Measurements from ENCODE around the gene PPP4R1. TPM values are rescaled to one million over a fixed set of nuclear protein-coding genes. Genes with fewer than 3 reads are reported as not detected.

Gene PPP4R1
- total RNA-seq, 1 donor from 2014 or later = 110 TPM

Small RNA genes within 50 kb of the gene (small RNA-seq; reads per million reads assigned to genes)
- gene RNU2-27P (ENCODE audit: low replicate concordance) (not detected), gene RNU6-903P (ENCODE audit: low replicate concordance) (not detected)

Other genes starting within 250 kb of the PPP4R1 start
- gene RALBP1, start 139.0 kb downstream of the PPP4R1 start, total RNA-seq = 43.0 TPM
- gene RAB31, start 93.7 kb upstream of the PPP4R1 start, total RNA-seq = 31.1 TPM